Progenitor cell of endocrine pancreas (in vitro differentiated cells): ENCODE data around the gene ZNF292. TPM values are rescaled to one million over a fixed set of nuclear protein-coding genes. Genes with fewer than 3 reads are reported as not detected.

Source experiments
- DNase-seq: peaks from one replicate; pipeline ENCODE4 v3.0.0; 2021; ENCODE audit warnings: low spot score; ENCODE audit not compliant: unreplicated experiment
- H3K27ac Mint-ChIP-seq: 2 replicates; pipeline ENCODE4 v1.8.0; 2021; ENCODE audit warnings: mild to moderate bottlenecking, moderate library complexity, mixed read lengths
- H3K27me3 Mint-ChIP-seq: 2 replicates; pipeline ENCODE4 v1.8.0; 2021; ENCODE audit warnings: mixed read lengths
- H3K36me3 Mint-ChIP-seq: 2 replicates; pipeline ENCODE4 v1.8.0; 2022; ENCODE audit warnings: mixed read lengths; ENCODE audit not compliant: insufficient read depth
- H3K4me1 Mint-ChIP-seq: 2 replicates; pipeline ENCODE4 v1.8.0; 2021; ENCODE audit warnings: low read depth, mixed read lengths
- H3K4me3 Mint-ChIP-seq: 2 replicates; pipeline ENCODE4 v1.8.0; 2021; ENCODE audit warnings: low read depth, mild to moderate bottlenecking, moderate library complexity, mixed read lengths
- H3K9me3 Mint-ChIP-seq: 2 replicates; pipeline ENCODE4 v1.8.0; 2021; ENCODE audit warnings: low read depth, mixed read lengths
- total RNA-seq: library from RNA; stranded (reverse); gene quantifications from 2 replicates; pipeline ENCODE4 v1.2.1, GENCODE V29; 2021
- TF ChIP-seq, protein P1 (sequence below): fragments of 200-600 bp; sonication (generic); IDR thresholded peaks from one replicate; pipeline ENCODE4 v1.5.0; 2021; ENCODE audit warnings: antibody characterized with exemption, mild to moderate bottlenecking; ENCODE audit not compliant: unreplicated experiment

Gene ZNF292
- total RNA-seq, 1 donor from 2014 or later, result 67.9 TPM

- H3K36me3 Mint-ChIP-seq, result peaks cover 47% of the 10 kb centered on the region
- no peaks in the 10 kb centered on the region for H3K27me3 Mint-ChIP-seq
- TF ChIP-seq, protein P1, sequence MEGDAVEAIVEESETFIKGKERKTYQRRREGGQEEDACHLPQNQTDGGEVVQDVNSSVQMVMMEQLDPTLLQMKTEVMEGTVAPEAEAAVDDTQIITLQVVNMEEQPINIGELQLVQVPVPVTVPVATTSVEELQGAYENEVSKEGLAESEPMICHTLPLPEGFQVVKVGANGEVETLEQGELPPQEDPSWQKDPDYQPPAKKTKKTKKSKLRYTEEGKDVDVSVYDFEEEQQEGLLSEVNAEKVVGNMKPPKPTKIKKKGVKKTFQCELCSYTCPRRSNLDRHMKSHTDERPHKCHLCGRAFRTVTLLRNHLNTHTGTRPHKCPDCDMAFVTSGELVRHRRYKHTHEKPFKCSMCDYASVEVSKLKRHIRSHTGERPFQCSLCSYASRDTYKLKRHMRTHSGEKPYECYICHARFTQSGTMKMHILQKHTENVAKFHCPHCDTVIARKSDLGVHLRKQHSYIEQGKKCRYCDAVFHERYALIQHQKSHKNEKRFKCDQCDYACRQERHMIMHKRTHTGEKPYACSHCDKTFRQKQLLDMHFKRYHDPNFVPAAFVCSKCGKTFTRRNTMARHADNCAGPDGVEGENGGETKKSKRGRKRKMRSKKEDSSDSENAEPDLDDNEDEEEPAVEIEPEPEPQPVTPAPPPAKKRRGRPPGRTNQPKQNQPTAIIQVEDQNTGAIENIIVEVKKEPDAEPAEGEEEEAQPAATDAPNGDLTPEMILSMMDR, result no peak
- peaks cover 11% of the 10 kb centered on the region for H3K4me1 Mint-ChIP-seq
- no peak overlapping the region for H3K4me3 Mint-ChIP-seq
- no peak overlapping the region for H3K27ac Mint-ChIP-seq
- no peak for DNase-seq
- peaks cover 5% of the 10 kb centered on the region for H3K9me3 Mint-ChIP-seq
Measured at GRCh38 chr6:87259791-87260190, 104.4 kb downstream of the ZNF292 start.

GRCh38 chr6:87261534-87261933, 106.2 kb downstream of the ZNF292 start:
- no peak overlapping the region for H3K4me3 Mint-ChIP-seq
- H3K27ac Mint-ChIP-seq, result no peak overlapping the region
- H3K27me3 Mint-ChIP-seq, result no peaks in the 10 kb centered on the region
- TF ChIP-seq, protein P1, result no peak
- DNase-seq, result no peak
- peaks cover 35% of the 10 kb centered on the region for H3K36me3 Mint-ChIP-seq
- peaks cover 20% of the 10 kb centered on the region for H3K4me1 Mint-ChIP-seq
- H3K9me3 Mint-ChIP-seq, result peaks cover 5% of the 10 kb centered on the region

DNA sequence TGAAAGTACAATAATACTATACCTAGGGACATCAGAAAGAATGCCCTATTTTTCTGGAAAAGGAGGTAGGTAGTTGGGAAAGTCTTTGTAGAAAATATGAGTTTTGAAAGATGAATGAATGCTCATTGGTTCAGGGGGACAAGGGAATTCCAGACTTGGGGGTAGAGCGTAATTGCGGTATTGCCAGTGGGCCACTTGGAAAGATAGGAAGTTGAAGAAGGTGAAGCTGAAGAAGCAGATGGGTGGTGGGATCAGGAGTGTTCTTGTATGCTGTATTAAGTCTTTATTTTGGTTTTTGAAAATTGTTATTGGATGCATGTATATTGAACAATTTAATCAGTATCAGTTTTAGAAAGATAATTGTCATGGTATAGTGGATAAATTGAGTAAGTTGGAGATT, 109.1 kb downstream of the ZNF292 start:
- H3K27ac Mint-ChIP-seq, result peak overlapping the region; percentile 0
- H3K9me3 Mint-ChIP-seq, result peaks cover 5% of the 10 kb centered on the region
- H3K36me3 Mint-ChIP-seq, result peaks cover 16% of the 10 kb centered on the region
- no peak overlapping the region for H3K4me3 Mint-ChIP-seq
- TF ChIP-seq, protein P1, result no peak
- no peak for DNase-seq
- H3K27me3 Mint-ChIP-seq, result no peaks in the 10 kb centered on the region
- peaks cover 30% of the 10 kb centered on the region for H3K4me1 Mint-ChIP-seq

GRCh38 chr6:87274660-87275274, 119.4 kb downstream of the ZNF292 start:
- TF ChIP-seq, protein P1, result no peak
- H3K4me1 Mint-ChIP-seq, result peaks cover 11% of the 10 kb centered on the region
- peaks cover 11% of the 10 kb centered on the region for H3K9me3 Mint-ChIP-seq
- H3K4me3 Mint-ChIP-seq, result no peak overlapping the region
- no peak overlapping the region for H3K27ac Mint-ChIP-seq
- H3K36me3 Mint-ChIP-seq, result peaks cover 4% of the 10 kb centered on the region
- H3K27me3 Mint-ChIP-seq, result no peaks in the 10 kb centered on the region
- no peak for DNase-seq

DNA sequence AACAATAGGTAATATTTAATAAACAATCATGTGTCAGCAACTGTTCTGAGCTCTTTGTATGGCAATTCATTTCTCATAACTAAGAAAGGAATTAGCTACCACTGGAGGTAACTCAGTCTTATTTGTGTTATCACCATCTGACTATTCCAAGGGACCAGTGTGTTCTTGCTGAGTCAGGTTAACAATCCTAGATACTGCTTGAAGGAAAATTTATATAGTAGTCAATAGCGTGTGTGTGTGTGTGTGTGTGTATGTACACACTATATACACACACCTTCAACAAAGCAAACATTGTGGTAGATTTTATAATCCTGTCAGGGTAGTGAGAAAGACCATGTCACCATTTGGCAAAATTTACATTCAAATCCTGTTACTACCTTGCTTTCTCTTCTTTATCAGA, 121.3 kb downstream of the ZNF292 start:
- Mint-ChIP-seq H3K4me1 (peaks cover 11% of the 10 kb centered on the region), H3K27me3 (no peaks in the 10 kb centered on the region), H3K36me3 (peaks cover 2% of the 10 kb centered on the region), H3K27ac (peak overlapping the region; percentile 45), H3K9me3 (peaks cover 3% of the 10 kb centered on the region), H3K4me3 (no peak overlapping the region)
- no peak for DNase-seq
- TF ChIP-seq, protein P1, result no peak
